Activated T-cell treated with anti-CD3 and anti-CD28 coated beads, Interleukin-2, amount 50 U/mL, for 24 hours (primary cell): Measurements from ENCODE around the gene ULBP1.
"Not testable (repeated sequence)": the region's sequence is repeated elsewhere in the genome, so short reads cannot be mapped to it uniquely, and the experiment has no call there.

Experiments
- DNase-seq: peaks from one replicate; pipeline ENCODE4 v3.0.0-alpha.2; 2020
- H3K27ac Mint-ChIP-seq: 2 replicates; pipeline ENCODE4 v1.8.0; 2020; ENCODE audit warnings: mild to moderate bottlenecking, mixed read lengths
- H3K27me3 Mint-ChIP-seq: 2 replicates; pipeline ENCODE4 v1.8.0; 2020; ENCODE audit warnings: mixed read lengths
- H3K36me3 Mint-ChIP-seq: 2 replicates; pipeline ENCODE4 v1.8.0; 2020; ENCODE audit warnings: low read depth, mixed read lengths
- H3K4me1 Mint-ChIP-seq: 2 replicates; pipeline ENCODE4 v1.8.0; 2020; ENCODE audit warnings: low read depth, mixed read lengths
- H3K4me3 Mint-ChIP-seq: 2 replicates; pipeline ENCODE4 v1.8.0; 2020; ENCODE audit warnings: mild to moderate bottlenecking, moderate library complexity, mixed read lengths
- H3K9me3 Mint-ChIP-seq: 2 replicates; pipeline ENCODE4 v1.8.0; 2020; ENCODE audit warnings: mixed read lengths

The ULBP1 gene

GRCh38 chr6:149967999-149968398 lies 4.3 kb downstream of the ULBP1 start:
- H3K27ac Mint-ChIP-seq, DNase-seq, H3K36me3 Mint-ChIP-seq, H3K4me3 Mint-ChIP-seq, H3K9me3 Mint-ChIP-seq: not testable (repeated sequence)
- Mint-ChIP-seq H3K4me1 (peaks cover 22% of the 10 kb centered on the region), H3K27me3 (peaks cover 89% of the 10 kb centered on the region)

- not testable (repeated sequence) for H3K27ac Mint-ChIP-seq, H3K9me3 Mint-ChIP-seq, DNase-seq, H3K4me3 Mint-ChIP-seq, H3K36me3 Mint-ChIP-seq
- Mint-ChIP-seq H3K4me1 (peaks cover 13% of the 10 kb centered on the region), H3K27me3 (peaks cover 86% of the 10 kb centered on the region)
Observed at GRCh38 chr6:149968909-149969308, 5.2 kb downstream of the ULBP1 start.

- H3K4me1 Mint-ChIP-seq = peaks cover 5% of the 10 kb centered on the region
- no peaks in the 10 kb centered on the region for H3K36me3 Mint-ChIP-seq
Observed at GRCh38 chr6:149969635-149970034, 5.9 kb downstream of the ULBP1 start.

GRCh38 chr6:149974394-149974793 lies 10.7 kb downstream of the ULBP1 start:
- not testable (repeated sequence) for H3K27ac Mint-ChIP-seq, H3K4me1 Mint-ChIP-seq, H3K36me3 Mint-ChIP-seq, DNase-seq, H3K4me3 Mint-ChIP-seq, H3K9me3 Mint-ChIP-seq
- H3K27me3 Mint-ChIP-seq = peaks cover 88% of the 10 kb centered on the region

More at GRCh38 chr6:149969635-149970034, 5.9 kb downstream of the ULBP1 start:
- H3K27ac Mint-ChIP-seq = no peak overlapping the region
- H3K27me3 Mint-ChIP-seq = peaks cover 86% of the 10 kb centered on the region
- DNase-seq = no peak
- no peak overlapping the region for H3K4me3 Mint-ChIP-seq
- no peaks in the 10 kb centered on the region for H3K9me3 Mint-ChIP-seq

- Mint-ChIP-seq H3K27ac (no peak overlapping the region), H3K4me3 (no peak overlapping the region), H3K4me1 (no peaks in the 10 kb centered on the region), H3K27me3 (peaks cover 88% of the 10 kb centered on the region), H3K9me3 (no peaks in the 10 kb centered on the region), H3K36me3 (no peaks in the 10 kb centered on the region)
- no peak for DNase-seq
Observed at GRCh38 chr6:149974825-149975224, 11.1 kb downstream of the ULBP1 start.

DNA sequence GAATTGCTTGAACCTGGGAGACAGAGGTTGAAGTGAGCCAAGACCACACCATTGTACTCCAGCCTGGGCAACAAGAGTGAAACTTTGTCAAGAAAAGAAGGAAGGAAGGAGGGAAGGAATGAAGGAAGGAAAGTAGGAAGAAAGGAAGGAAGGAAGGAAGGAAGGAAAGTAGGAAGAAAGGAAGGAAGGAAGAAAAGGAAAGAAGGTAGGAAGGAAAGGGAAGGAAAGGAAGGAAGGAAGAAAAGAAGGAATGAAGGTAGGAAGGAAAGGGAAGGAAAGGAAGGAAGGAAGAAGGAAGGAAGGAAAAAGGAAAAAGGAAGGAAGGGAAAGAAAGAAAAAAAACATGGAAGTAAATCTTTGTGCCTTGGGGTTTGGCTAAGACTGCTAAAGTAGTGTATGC lies 11.7 kb downstream of the ULBP1 start:
- no peak overlapping the region for H3K4me3 Mint-ChIP-seq
- H3K36me3 Mint-ChIP-seq = no peaks in the 10 kb centered on the region
- no peaks in the 10 kb centered on the region for H3K9me3 Mint-ChIP-seq
- DNase-seq = no peak
- peaks cover 87% of the 10 kb centered on the region for H3K27me3 Mint-ChIP-seq
- H3K4me1 Mint-ChIP-seq = no peaks in the 10 kb centered on the region
- no peak overlapping the region for H3K27ac Mint-ChIP-seq

- Mint-ChIP-seq H3K9me3 (no peaks in the 10 kb centered on the region), H3K27me3 (peaks cover 92% of the 10 kb centered on the region), H3K4me3 (no peak overlapping the region), H3K4me1 (peaks cover 14% of the 10 kb centered on the region), H3K36me3 (no peaks in the 10 kb centered on the region), H3K27ac (no peak overlapping the region)
- DNase-seq = no peak
Observed at GRCh38 chr6:149977221-149977620, 13.5 kb downstream of the ULBP1 start.

GRCh38 chr6:149978610-149979009 lies 14.9 kb downstream of the ULBP1 start:
- H3K4me3 Mint-ChIP-seq = no peak overlapping the region
- H3K9me3 Mint-ChIP-seq = no peaks in the 10 kb centered on the region
- no peak for DNase-seq
- H3K36me3 Mint-ChIP-seq = no peaks in the 10 kb centered on the region
- peaks cover 16% of the 10 kb centered on the region for H3K4me1 Mint-ChIP-seq
- H3K27ac Mint-ChIP-seq = no peak overlapping the region
- peaks cover 95% of the 10 kb centered on the region for H3K27me3 Mint-ChIP-seq

- no peak for DNase-seq
- Mint-ChIP-seq H3K4me1 (peaks cover 16% of the 10 kb centered on the region), H3K27ac (no peak overlapping the region), H3K4me3 (no peak overlapping the region), H3K9me3 (no peaks in the 10 kb centered on the region), H3K36me3 (no peaks in the 10 kb centered on the region), H3K27me3 (peaks cover 90% of the 10 kb centered on the region)
Observed at GRCh38 chr6:149979293-149979692, 15.6 kb downstream of the ULBP1 start.

DNA sequence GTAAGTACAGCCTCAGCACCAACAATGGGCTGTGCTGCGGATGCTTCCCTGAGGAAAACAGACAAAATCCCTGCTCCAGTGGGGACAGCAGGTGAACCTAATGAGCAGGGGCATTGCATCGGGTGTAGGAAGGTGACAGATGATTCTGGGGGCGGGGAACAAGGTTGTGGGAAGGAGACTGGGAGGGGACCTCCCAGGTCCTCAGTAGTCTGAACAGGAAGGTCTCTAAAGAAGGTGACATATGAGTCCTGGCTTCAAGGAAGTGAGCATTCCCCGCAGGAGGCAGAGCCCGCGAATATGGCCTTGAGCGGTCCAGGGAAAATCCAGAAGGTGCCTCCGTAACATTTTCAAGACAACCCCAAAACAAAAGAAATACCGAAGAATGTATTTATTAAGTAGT lies 19.4 kb downstream of the ULBP1 start:
- DNase-seq = no peak
- H3K9me3 Mint-ChIP-seq = peaks cover 2% of the 10 kb centered on the region
- H3K27ac Mint-ChIP-seq = no peak overlapping the region
- H3K27me3 Mint-ChIP-seq = peaks cover 90% of the 10 kb centered on the region
- peaks cover 19% of the 10 kb centered on the region for H3K4me1 Mint-ChIP-seq
- H3K4me3 Mint-ChIP-seq = no peak overlapping the region
- no peaks in the 10 kb centered on the region for H3K36me3 Mint-ChIP-seq

- no peak overlapping the region for H3K27ac Mint-ChIP-seq
- peaks cover 27% of the 10 kb centered on the region for H3K4me1 Mint-ChIP-seq
- H3K36me3 Mint-ChIP-seq = no peaks in the 10 kb centered on the region
- DNase-seq = no peak
- peaks cover 5% of the 10 kb centered on the region for H3K9me3 Mint-ChIP-seq
- no peak overlapping the region for H3K4me3 Mint-ChIP-seq
- peaks cover 92% of the 10 kb centered on the region for H3K27me3 Mint-ChIP-seq
Observed at GRCh38 chr6:149984773-149985172, 21.0 kb downstream of the ULBP1 start.

DNA sequence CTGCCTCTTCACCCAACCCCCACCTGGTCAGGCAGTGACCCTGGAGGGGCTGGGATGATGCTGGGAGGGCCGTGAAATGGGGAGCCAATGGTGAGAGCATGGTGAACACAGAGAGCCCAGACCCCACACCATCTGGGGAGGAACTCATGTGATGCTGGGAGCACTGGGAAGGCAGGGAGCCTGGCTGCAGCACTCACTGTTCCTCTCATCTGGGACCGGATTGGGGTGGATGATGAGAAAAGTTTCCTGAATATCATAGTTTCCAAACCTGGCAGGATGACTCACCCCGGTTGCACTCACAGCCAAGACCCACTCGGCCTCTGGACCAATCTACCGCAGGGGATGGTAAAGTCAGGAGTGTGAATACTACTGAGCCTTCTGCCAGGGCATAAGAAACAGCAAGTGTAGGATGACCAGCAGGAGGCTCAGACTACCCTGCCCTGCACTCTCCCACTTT lies 21.8 kb downstream of the ULBP1 start:
- H3K27ac Mint-ChIP-seq = no peak overlapping the region
- peaks cover 93% of the 10 kb centered on the region for H3K27me3 Mint-ChIP-seq
- peaks cover 34% of the 10 kb centered on the region for H3K4me1 Mint-ChIP-seq
- H3K36me3 Mint-ChIP-seq = no peaks in the 10 kb centered on the region
- DNase-seq = no peak
- no peak overlapping the region for H3K4me3 Mint-ChIP-seq
- H3K9me3 Mint-ChIP-seq = peaks cover 5% of the 10 kb centered on the region

- DNase-seq = no peak
- Mint-ChIP-seq H3K27me3 (peaks cover 94% of the 10 kb centered on the region), H3K9me3 (peaks cover 5% of the 10 kb centered on the region), H3K36me3 (no peaks in the 10 kb centered on the region), H3K4me1 (peaks cover 32% of the 10 kb centered on the region), H3K27ac (no peak overlapping the region), H3K4me3 (no peak overlapping the region)
Observed at GRCh38 chr6:149987602-149988107, 23.9 kb downstream of the ULBP1 start.

- H3K27me3 Mint-ChIP-seq = peaks cover 95% of the 10 kb centered on the region
- peak overlapping the region; percentile 13 for H3K27ac Mint-ChIP-seq
- H3K4me3 Mint-ChIP-seq = no peak overlapping the region
- H3K36me3 Mint-ChIP-seq = no peaks in the 10 kb centered on the region
- no peak for DNase-seq
- peaks cover 5% of the 10 kb centered on the region for H3K9me3 Mint-ChIP-seq
- H3K4me1 Mint-ChIP-seq = peaks cover 30% of the 10 kb centered on the region
Observed at GRCh38 chr6:149988550-149989346, 25.0 kb downstream of the ULBP1 start.

DNA sequence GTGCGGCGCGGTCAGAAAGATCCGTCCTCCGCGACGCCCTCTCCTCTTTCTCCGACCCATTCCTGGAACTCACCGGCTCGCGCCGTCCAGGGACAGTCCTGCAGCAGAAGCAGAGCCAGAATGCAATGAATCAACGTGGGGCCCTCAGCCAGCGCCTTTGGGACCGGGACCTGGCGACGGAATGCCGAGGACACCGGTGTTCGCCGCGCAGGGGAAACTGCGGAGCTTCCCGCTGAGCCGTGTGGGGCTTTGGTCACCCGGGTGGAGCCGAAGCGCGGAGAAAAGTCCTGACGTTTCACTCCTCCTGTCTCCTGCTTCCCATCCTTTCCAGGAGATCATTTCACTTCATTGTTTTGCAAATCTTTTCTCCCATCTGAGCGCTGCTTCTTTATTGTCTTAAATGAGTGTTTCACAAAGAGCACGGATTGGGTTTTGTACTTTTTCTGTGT lies 26.5 kb downstream of the ULBP1 start:
- H3K4me3 Mint-ChIP-seq = peak overlapping the region; percentile 67
- H3K27ac Mint-ChIP-seq = no peak overlapping the region
- H3K36me3 Mint-ChIP-seq = no peaks in the 10 kb centered on the region
- peaks cover 5% of the 10 kb centered on the region for H3K9me3 Mint-ChIP-seq
- H3K27me3 Mint-ChIP-seq = peaks cover 98% of the 10 kb centered on the region
- peak; percentile 39 for DNase-seq
- H3K4me1 Mint-ChIP-seq = peaks cover 30% of the 10 kb centered on the region
